Measurements from ENCODE around the gene LRRC61. TPM values are rescaled to one million over a fixed set of nuclear protein-coding genes. Genes with fewer than 3 reads are reported as not detected.

The LRRC61 gene
- total RNA-seq, 1 donor from 2014 or later, result 13.0 TPM

- no peak overlapping the region for H3K4me3 Mint-ChIP-seq
- peaks cover 73% of the 10 kb centered on the region for H3K4me1 Mint-ChIP-seq (ENCODE audit: unreplicated experiment)
- DNase-seq (ENCODE audit: extremely low spot score, unreplicated experiment), result no peak
- no peaks in the 10 kb centered on the region for H3K27me3 Mint-ChIP-seq
- TF ChIP-seq, protein P1, sequence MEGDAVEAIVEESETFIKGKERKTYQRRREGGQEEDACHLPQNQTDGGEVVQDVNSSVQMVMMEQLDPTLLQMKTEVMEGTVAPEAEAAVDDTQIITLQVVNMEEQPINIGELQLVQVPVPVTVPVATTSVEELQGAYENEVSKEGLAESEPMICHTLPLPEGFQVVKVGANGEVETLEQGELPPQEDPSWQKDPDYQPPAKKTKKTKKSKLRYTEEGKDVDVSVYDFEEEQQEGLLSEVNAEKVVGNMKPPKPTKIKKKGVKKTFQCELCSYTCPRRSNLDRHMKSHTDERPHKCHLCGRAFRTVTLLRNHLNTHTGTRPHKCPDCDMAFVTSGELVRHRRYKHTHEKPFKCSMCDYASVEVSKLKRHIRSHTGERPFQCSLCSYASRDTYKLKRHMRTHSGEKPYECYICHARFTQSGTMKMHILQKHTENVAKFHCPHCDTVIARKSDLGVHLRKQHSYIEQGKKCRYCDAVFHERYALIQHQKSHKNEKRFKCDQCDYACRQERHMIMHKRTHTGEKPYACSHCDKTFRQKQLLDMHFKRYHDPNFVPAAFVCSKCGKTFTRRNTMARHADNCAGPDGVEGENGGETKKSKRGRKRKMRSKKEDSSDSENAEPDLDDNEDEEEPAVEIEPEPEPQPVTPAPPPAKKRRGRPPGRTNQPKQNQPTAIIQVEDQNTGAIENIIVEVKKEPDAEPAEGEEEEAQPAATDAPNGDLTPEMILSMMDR (conservative IDR thresholded peaks at IDR 0.05), result no peak
- H3K27ac Mint-ChIP-seq, result peak overlapping the region; percentile 72
- no peaks in the 10 kb centered on the region for H3K36me3 Mint-ChIP-seq
- no peaks in the 10 kb centered on the region for H3K9me3 Mint-ChIP-seq
Measured at GRCh38 chr7:150381785-150382122, 58.6 kb downstream of the LRRC61 start.

GRCh38 chr7:150382123-150382843, 59.1 kb downstream of the LRRC61 start:
- Mint-ChIP-seq H3K27ac (peak overlapping the region; percentile 72), H3K9me3 (no peaks in the 10 kb centered on the region), H3K36me3 (no peaks in the 10 kb centered on the region), H3K4me3 (peak overlapping the region; percentile 70), H3K4me1 (ENCODE audit: unreplicated experiment) (peaks cover 69% of the 10 kb centered on the region), H3K27me3 (no peaks in the 10 kb centered on the region)
- DNase-seq (ENCODE audit: extremely low spot score, unreplicated experiment), result no peak
- TF ChIP-seq, protein P1 (conservative IDR thresholded peaks at IDR 0.05), result no peak

- peak overlapping the region; percentile 70 for H3K4me3 Mint-ChIP-seq
- H3K27ac Mint-ChIP-seq, result peak overlapping the region; percentile 72
- TF ChIP-seq, protein P1 (conservative IDR thresholded peaks at IDR 0.05), result no peak
- H3K4me1 Mint-ChIP-seq (ENCODE audit: unreplicated experiment), result peaks cover 64% of the 10 kb centered on the region
- H3K27me3 Mint-ChIP-seq, result no peaks in the 10 kb centered on the region
- H3K36me3 Mint-ChIP-seq, result no peaks in the 10 kb centered on the region
- H3K9me3 Mint-ChIP-seq, result no peaks in the 10 kb centered on the region
- no peak for DNase-seq (ENCODE audit: extremely low spot score, unreplicated experiment)
Measured at GRCh38 chr7:150382844-150383225, 59.7 kb downstream of the LRRC61 start.

DNA sequence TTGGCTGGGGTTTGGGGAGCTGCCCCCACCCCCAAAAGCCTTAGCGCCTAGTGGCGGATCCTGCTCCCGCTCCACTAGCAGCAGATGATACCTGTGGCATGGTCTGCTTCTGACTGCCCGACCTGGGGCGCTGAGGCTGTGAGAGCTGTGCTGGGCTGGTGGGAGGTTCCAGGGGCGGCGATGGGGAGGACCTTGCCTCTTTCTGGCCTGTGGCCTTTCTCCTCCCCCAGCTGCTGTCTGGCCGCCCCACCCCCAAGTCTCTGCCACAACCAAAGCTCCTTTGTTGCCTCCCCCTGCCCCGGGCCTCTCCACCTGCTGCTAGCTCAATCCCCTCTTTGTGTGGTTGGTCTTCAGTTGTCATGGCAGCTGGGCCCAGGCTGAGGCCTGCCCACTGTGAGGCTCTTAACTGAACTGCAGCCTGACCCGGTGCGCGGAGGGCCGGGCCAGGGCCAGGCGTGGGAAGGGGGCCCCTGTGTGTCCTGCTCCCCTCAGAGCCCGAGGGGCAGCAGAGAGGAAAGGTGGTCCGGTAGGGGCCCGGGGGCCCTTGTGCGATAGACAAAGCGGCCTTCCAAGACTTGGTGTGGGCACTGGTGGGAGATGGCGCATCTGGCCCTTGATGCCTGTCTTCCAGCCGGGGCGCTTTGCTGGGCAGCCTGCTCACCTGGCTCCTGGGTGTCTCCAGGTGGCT, 60.7 kb downstream of the LRRC61 start:
- no peaks in the 10 kb centered on the region for H3K36me3 Mint-ChIP-seq
- peaks cover 64% of the 10 kb centered on the region for H3K4me1 Mint-ChIP-seq (ENCODE audit: unreplicated experiment)
- H3K27ac Mint-ChIP-seq, result peak overlapping the region; percentile 72
- H3K4me3 Mint-ChIP-seq, result peak overlapping the region; percentile 25
- TF ChIP-seq, protein P1 (conservative IDR thresholded peaks at IDR 0.05), result peak; percentile 48
- no peaks in the 10 kb centered on the region for H3K9me3 Mint-ChIP-seq
- no peaks in the 10 kb centered on the region for H3K27me3 Mint-ChIP-seq
- DNase-seq (ENCODE audit: extremely low spot score, unreplicated experiment), result peak; percentile 84

GRCh38 chr7:150384406-150385301, 61.5 kb downstream of the LRRC61 start:
- Mint-ChIP-seq H3K4me3 (peak overlapping the region; percentile 65), H3K36me3 (no peaks in the 10 kb centered on the region), H3K27ac (peak overlapping the region; percentile 61), H3K4me1 (ENCODE audit: unreplicated experiment) (peaks cover 67% of the 10 kb centered on the region), H3K27me3 (no peaks in the 10 kb centered on the region), H3K9me3 (no peaks in the 10 kb centered on the region)
- TF ChIP-seq, protein P1 (conservative IDR thresholded peaks at IDR 0.05), result no peak
- no peak for DNase-seq (ENCODE audit: extremely low spot score, unreplicated experiment)
